DOHH2 (cell line): Measurements from ENCODE around the gene IL1R1.

Experiments
- H3F3A ChIP-seq: fragments of 200-600 bp; sonication (generic), shearing (Covaris generic); 2 replicates; pipeline ENCODE4 v1.6.0; 2016; ENCODE audit warnings: antibody characterized with exemption, mild to moderate bottlenecking; ENCODE audit not compliant: control insufficient read depth, insufficient read depth
- H3K27ac ChIP-seq: fragments of 200-600 bp; sonication (generic); 2 replicates; pipeline ENCODE4 v1.5.1; 2014; ENCODE audit warnings: low read depth, mild to moderate bottlenecking, low read length, moderate library complexity
- H3K27me3 ChIP-seq: fragments of 200-600 bp; sonication (generic); 2 replicates; pipeline ENCODE4 v1.6.1; 2014; ENCODE audit warnings: mild to moderate bottlenecking, low read length, mixed read lengths; ENCODE audit not compliant: control insufficient read depth
- H3K36me3 ChIP-seq: fragments of 200-600 bp; sonication (generic); 2 replicates; pipeline ENCODE4 v1.6.1; 2014; ENCODE audit warnings: mild to moderate bottlenecking, low read length, moderate library complexity, mixed read lengths; ENCODE audit not compliant: control insufficient read depth
- H3K4me1 ChIP-seq: fragments of 200-600 bp; sonication (generic); 2 replicates; pipeline ENCODE4 v1.6.1; 2014; ENCODE audit warnings: mild to moderate bottlenecking, low read length, mixed read lengths; ENCODE audit not compliant: control insufficient read depth
- H3K4me2 ChIP-seq: fragments of 200-600 bp; sonication (generic); 2 replicates; pipeline ENCODE4 v1.6.0; 2014; ENCODE audit warnings: mild to moderate bottlenecking, low read length, moderate library complexity
- H3K4me3 ChIP-seq: fragments of 200-600 bp; sonication (generic); 2 replicates; pipeline ENCODE4 v1.5.1; 2014; ENCODE audit warnings: mild to moderate bottlenecking, low read length, mixed read lengths
- H3K79me2 ChIP-seq: fragments of 200-600 bp; sonication (generic); 2 replicates; pipeline ENCODE4 v1.6.1; 2014; ENCODE audit warnings: mild to moderate bottlenecking, low read length, mixed read lengths; ENCODE audit not compliant: control insufficient read depth
- H3K9me2 ChIP-seq: fragments of 200-600 bp; sonication (generic); replicated peaks from 2 replicates; pipeline ENCODE4 v1.6.1; 2014; ENCODE audit warnings: mild to moderate bottlenecking, low read length, mixed read lengths; ENCODE audit not compliant: control insufficient read depth
- H3K9me3 ChIP-seq: fragments of 200-600 bp; sonication (generic); 2 replicates; pipeline ENCODE4 v1.6.1; 2014; ENCODE audit warnings: antibody characterized with exemption, low read length, mixed read lengths; ENCODE audit not compliant: control insufficient read depth, insufficient read depth
- H4K20me1 ChIP-seq: fragments of 200-600 bp; sonication (generic); 2 replicates; pipeline ENCODE4 v1.6.0; 2014; ENCODE audit warnings: low read depth, mild to moderate bottlenecking, antibody characterized with exemption, low read length, moderate library complexity; ENCODE audit not compliant: control insufficient read depth, insufficient read depth
- CTCF ChIP-seq: fragments of 200-600 bp; sonication (generic); IDR thresholded peaks from one replicate; pipeline ENCODE4 v1.5.1; 2014; ENCODE audit warnings: antibody characterized with exemption, mild to moderate bottlenecking, low read depth, low read length; ENCODE audit not compliant: poor library complexity, severe bottlenecking
- EZH2phosphoT487 ChIP-seq: fragments of 200-600 bp; sonication (generic); IDR thresholded peaks from 2 replicates; pipeline ENCODE4 v1.6.1; 2017; ENCODE audit warnings: borderline replicate concordance, mild to moderate bottlenecking, antibody characterized with exemption, low read length, moderate library complexity, mixed read lengths

The IL1R1 gene

GRCh38 chr2:102112692-102113665 lies 29.6 kb upstream of the IL1R1 start:
- Histone ChIP-seq H3K79me2 (no peaks in the 10 kb centered on the region), H3K9me2 (no peaks in the 10 kb centered on the region), H3K27me3 (no peaks in the 10 kb centered on the region), H3K4me2 (no peak overlapping the region), H4K20me1 (no peaks in the 10 kb centered on the region), H3K9me3 (no peaks in the 10 kb centered on the region), H3K36me3 (no peaks in the 10 kb centered on the region), H3K27ac (no peak overlapping the region), H3K4me3 (no peak overlapping the region), H3F3A (no peaks in the 10 kb centered on the region), H3K4me1 (no peaks in the 10 kb centered on the region)
- TF ChIP-seq EZH2phosphoT487 (no peak), CTCF (no peak)

GRCh38 chr2:102114290-102114721 lies 28.2 kb upstream of the IL1R1 start:
- no peaks in the 10 kb centered on the region for H3K27me3 ChIP-seq
- no peak overlapping the region for H3K4me2 ChIP-seq
- no peaks in the 10 kb centered on the region for H4K20me1 ChIP-seq
- H3K79me2 ChIP-seq, result no peaks in the 10 kb centered on the region
- H3K36me3 ChIP-seq, result no peaks in the 10 kb centered on the region
- no peak overlapping the region for H3K27ac ChIP-seq
- no peak for TF ChIP-seq CTCF
- TF ChIP-seq EZH2phosphoT487, result no peak
- H3K4me1 ChIP-seq, result no peaks in the 10 kb centered on the region
- no peaks in the 10 kb centered on the region for H3F3A ChIP-seq
- no peaks in the 10 kb centered on the region for H3K9me3 ChIP-seq
- no peak overlapping the region for H3K4me3 ChIP-seq
- H3K9me2 ChIP-seq, result no peaks in the 10 kb centered on the region

- H4K20me1 ChIP-seq, result no peaks in the 10 kb centered on the region
- TF ChIP-seq EZH2phosphoT487 (no peak), CTCF (no peak)
- H3K27me3 ChIP-seq, result no peaks in the 10 kb centered on the region
- H3K4me2 ChIP-seq, result no peak overlapping the region
- H3K79me2 ChIP-seq, result no peaks in the 10 kb centered on the region
- no peak overlapping the region for H3K4me3 ChIP-seq
- H3K4me1 ChIP-seq, result no peaks in the 10 kb centered on the region
- no peak overlapping the region for H3K27ac ChIP-seq
- H3F3A ChIP-seq, result no peaks in the 10 kb centered on the region
- no peaks in the 10 kb centered on the region for H3K9me2 ChIP-seq
- H3K9me3 ChIP-seq, result no peaks in the 10 kb centered on the region
- H3K36me3 ChIP-seq, result no peaks in the 10 kb centered on the region
These were observed 27.6 kb upstream of the IL1R1 start for GRCh38 chr2:102114851-102115497.
